Urinary bladder (tissue), 4 donors: Measurements from ENCODE around the gene PSMB3. TPM values are rescaled to one million over a fixed set of nuclear protein-coding genes. Genes with fewer than 3 reads are reported as not detected.
A peak's percentile ranks its signal among the peaks of the same experiment; 100 is the strongest.
"Not testable (repeated sequence)": the region's sequence is repeated elsewhere in the genome, so short reads cannot be mapped to it uniquely, and the experiment has no call there.

Experiments
- DNase-seq: peaks from one replicate; pipeline ENCODE4 v3.0.0-alpha.2; 2015; ENCODE audit errors: extremely low spot score
- H3K27ac ChIP-seq: one replicate; pipeline ENCODE4 v1.5.1; 2013; ENCODE audit warnings: low read depth, mild to moderate bottlenecking, moderate library complexity
- H3K36me3 ChIP-seq: one replicate; pipeline ENCODE4 v1.6.1; 2013; ENCODE audit warnings: mild to moderate bottlenecking, moderate library complexity; ENCODE audit not compliant: insufficient read depth
- H3K4me1 ChIP-seq: one replicate; pipeline ENCODE4 v1.6.1; 2013; ENCODE audit warnings: mild to moderate bottlenecking, moderate library complexity; ENCODE audit not compliant: insufficient read depth
- H3K4me3 ChIP-seq: one replicate; pipeline ENCODE4 v1.5.1; 2013; ENCODE audit warnings: low read depth, low read length
- WGBS: extraction: QIAGEN DNeasy Blood & Tissue Kit; methylation state at CpG from one replicate; pipeline ENCODE4 v1.1.7; 2013; 5-methylcytosine and 5-hydroxymethylcytosine counted together
- polyA plus RNA-seq: library from polyadenylated mRNA; stranded (reverse); fragments of 200-250 nt; gene quantifications from one replicate; pipeline ENCODE4 v1.2.3, GENCODE V29; 2013
- total RNA-seq: library from RNA; depleted of rRNA; stranded (reverse); fragments of >200 nt; gene quantifications from one replicate; pipeline ENCODE4 v1.2.3, GENCODE V29; 2014
- donor health status: healthy with polysubstance abuse.
- donor health status: healthy.

The PSMB3 gene
- total and polyA plus RNA-seq, 2 donors: 97.5 to 202 TPM

- no peak overlapping the region for H3K27ac ChIP-seq
- H3K4me1 ChIP-seq: no peaks in the 10 kb centered on the region
- no peak for DNase-seq
- no peak overlapping the region for H3K4me3 ChIP-seq
- H3K36me3 ChIP-seq: no peaks in the 10 kb centered on the region
- WGBS: 72% methylated on average over 16 of the region's 16 CpGs
Measured at GRCh38 chr17:38724337-38724988, 28.1 kb upstream of the PSMB3 start.

- H3K4me1 ChIP-seq: no peaks in the 10 kb centered on the region
- no peaks in the 10 kb centered on the region for H3K36me3 ChIP-seq
- no peak overlapping the region for H3K4me3 ChIP-seq
- 74% methylated on average over 10 of the region's 10 CpGs for WGBS
- no peak overlapping the region for H3K27ac ChIP-seq
- no peak for DNase-seq
Measured at GRCh38 chr17:38725066-38725465, 27.5 kb upstream of the PSMB3 start.

GRCh38 chr17:38726145-38726544 lies 26.4 kb upstream of the PSMB3 start:
- DNase-seq, H3K27ac ChIP-seq, H3K4me1 ChIP-seq, H3K36me3 ChIP-seq, H3K4me3 ChIP-seq: not testable (repeated sequence)
- WGBS: 65% methylated on average over 8 of the region's 8 CpGs

- Histone ChIP-seq H3K27ac (no peak overlapping the region), H3K4me3 (no peak overlapping the region), H3K36me3 (no peaks in the 10 kb centered on the region), H3K4me1 (no peaks in the 10 kb centered on the region)
- no peak for DNase-seq
- 82% methylated on average over 5 of the region's 5 CpGs for WGBS
Measured at GRCh38 chr17:38727736-38728135, 24.8 kb upstream of the PSMB3 start.

GRCh38 chr17:38728290-38728831 lies 24.2 kb upstream of the PSMB3 start:
- no peak for DNase-seq
- no peaks in the 10 kb centered on the region for H3K4me1 ChIP-seq
- WGBS: 78% methylated on average over 8 of the region's 8 CpGs
- H3K27ac ChIP-seq: no peak overlapping the region
- no peak overlapping the region for H3K4me3 ChIP-seq
- H3K36me3 ChIP-seq: no peaks in the 10 kb centered on the region

GRCh38 chr17:38729368-38729885 lies 23.1 kb upstream of the PSMB3 start:
- DNase-seq: no peak
- Histone ChIP-seq H3K4me1 (no peaks in the 10 kb centered on the region), H3K36me3 (no peaks in the 10 kb centered on the region), H3K27ac (peak overlapping the region; percentile 89), H3K4me3 (peak overlapping the region; percentile 62)
- WGBS: 20% methylated on average over 14 of the region's 14 CpGs

- Histone ChIP-seq H3K36me3 (no peaks in the 10 kb centered on the region), H3K27ac (peak within 1 kb of the TSS; percentile 93), H3K4me1 (no peaks in the 10 kb centered on the region), H3K4me3 (peak within 1 kb of the TSS; percentile 62)
- under 1% methylated on average over 89 of the region's 92 CpGs for WGBS
- no peak for DNase-seq
Measured at GRCh38 chr17:38729886-38730525, 22.5 kb upstream of the PSMB3 start, which contains the start of gene CISD3. Gene CISD3 (plus strand): TSS chr17:38730341. CDS start chr17:38730359, 18 bp downstream.

- no peak for DNase-seq
- H3K36me3 ChIP-seq: no peaks in the 10 kb centered on the region
- H3K4me1 ChIP-seq: no peaks in the 10 kb centered on the region
- peak overlapping the region; percentile 62 for H3K4me3 ChIP-seq
- H3K27ac ChIP-seq: peak overlapping the region; percentile 93
- WGBS: 14% methylated on average over 27 of the region's 27 CpGs
Measured at GRCh38 chr17:38730526-38731379, 21.8 kb upstream of the PSMB3 start.

- 73% methylated on average over 8 of the region's 8 CpGs for WGBS
- no peaks in the 10 kb centered on the region for H3K36me3 ChIP-seq
- no peak overlapping the region for H3K4me3 ChIP-seq
- H3K27ac ChIP-seq: peak overlapping the region; percentile 31
- H3K4me1 ChIP-seq: no peaks in the 10 kb centered on the region
- no peak for DNase-seq
Measured at GRCh38 chr17:38731526-38732294, 20.8 kb upstream of the PSMB3 start.

- Histone ChIP-seq H3K27ac (no peak overlapping the region), H3K4me3 (no peak overlapping the region), H3K4me1 (no peaks in the 10 kb centered on the region), H3K36me3 (no peaks in the 10 kb centered on the region)
- DNase-seq: no peak
- 71% methylated on average over 7 of the region's 7 CpGs for WGBS
Measured at GRCh38 chr17:38732376-38733281, 19.9 kb upstream of the PSMB3 start.

GRCh38 chr17:38733282-38733981 lies 19.1 kb upstream of the PSMB3 start:
- Histone ChIP-seq H3K4me1 (no peaks in the 10 kb centered on the region), H3K27ac (no peak overlapping the region), H3K36me3 (no peaks in the 10 kb centered on the region), H3K4me3 (no peak overlapping the region)
- 80% methylated on average over 9 of the region's 9 CpGs for WGBS
- DNase-seq: no peak
